IMR-90 (cell line): ENCODE data around the gene IL31RA. TPM values are rescaled to one million over a fixed set of nuclear protein-coding genes. Genes with fewer than 3 reads are reported as not detected.

ENCODE experiments used
- ATAC-seq: fragments of 200-7000 bp; cut with Tn5 transposase; 2 replicates; pipeline ENCODE4 v1.9.1; 2020; ENCODE audit warnings: low read depth, mild to moderate bottlenecking, moderate library complexity
- BruUV-seq: library from RNA; stranded (reverse); fragments of 400-500 nt; replicated peaks from 2 replicates; lab custom pipeline; 2021; lab: Mats Ljungman, UMichigan
- CTCF ChIA-PET: fragments of 300-600 bp; formaldehyde crosslinking; extraction: SDS; loops from one replicate; lab custom pipeline; 2021; ENCODE audit warnings: antibody characterized with exemption; lab: Yijun Ruan, JAX
- POLR2A ChIA-PET: fragments of 300-600 bp; sonication (Branson Sonifier 250); formaldehyde crosslinking; loops from one replicate; lab custom pipeline; 2022; ENCODE audit warnings: antibody characterized with exemption; ENCODE audit not compliant: unreplicated experiment; lab: Charles Lee
- DNase-seq: peaks from one replicate; pipeline ENCODE4 v3.0.0; 2013
- H2AFZ ChIP-seq: replicated peaks from 2 replicates; pipeline ENCODE3; 2013; ENCODE audit warnings: low read length, mild to moderate bottlenecking; ENCODE audit not compliant: poor library complexity
- H2AK5ac ChIP-seq: 2 replicates; pipeline ENCODE4 v1.6.1; 2013; ENCODE audit warnings: low read depth, low read length, inconsistent platforms
- H2AK9ac ChIP-seq: replicated peaks from 2 replicates; pipeline ENCODE3; 2013; ENCODE audit warnings: mild to moderate bottlenecking, low read depth, low read length, moderate library complexity; ENCODE audit not compliant: poor library complexity
- H2BK120ac ChIP-seq: 2 replicates; pipeline ENCODE4 v1.6.1; 2013; ENCODE audit warnings: low read depth, low read length, inconsistent platforms
- H2BK15ac ChIP-seq: 3 replicates; pipeline ENCODE4 v1.6.1; 2013; ENCODE audit warnings: low read depth, low read length, inconsistent platforms
- H2BK20ac ChIP-seq: 2 replicates; pipeline ENCODE4 v1.6.1; 2013; ENCODE audit warnings: low read depth, mild to moderate bottlenecking, inconsistent platforms, low read length, moderate library complexity
- H2BK5ac ChIP-seq: 2 replicates; pipeline ENCODE4 v1.6.1; 2013; ENCODE audit warnings: mild to moderate bottlenecking, low read depth, low read length, inconsistent platforms; ENCODE audit not compliant: poor library complexity, severe bottlenecking
- H3K14ac ChIP-seq: replicated peaks from 2 replicates; pipeline ENCODE4 v1.6.1; 2013; ENCODE audit warnings: low read depth, low read length, inconsistent platforms
- H3K18ac ChIP-seq: 2 replicates; pipeline ENCODE4 v1.6.1; 2013; ENCODE audit warnings: low read depth, low read length, control low read depth
- H3K23ac ChIP-seq: 2 replicates; pipeline ENCODE4 v1.6.1; 2013; ENCODE audit warnings: low read depth, low read length, inconsistent platforms
- H3K27ac ChIP-seq: 2 replicates; pipeline ENCODE4 v1.5.1; 2013; ENCODE audit warnings: mild to moderate bottlenecking, control low read depth, low read length; ENCODE audit not compliant: insufficient read depth
- H3K27me3 ChIP-seq: 2 replicates; pipeline ENCODE4 v1.6.1; 2013; ENCODE audit warnings: low read length; ENCODE audit not compliant: control insufficient read depth, insufficient read depth
- H3K36me3 ChIP-seq: 2 replicates; pipeline ENCODE4 v1.6.1; 2013; ENCODE audit warnings: low read length, mixed read lengths; ENCODE audit not compliant: control insufficient read depth, insufficient read depth
- H3K4ac ChIP-seq: 2 replicates; pipeline ENCODE4 v1.6.1; 2013; ENCODE audit warnings: low read depth, low read length, inconsistent platforms
- H3K4me1 ChIP-seq: 2 replicates; pipeline ENCODE4 v1.6.1; 2013; ENCODE audit warnings: low read length, mixed read lengths; ENCODE audit not compliant: control insufficient read depth, insufficient read depth
- H3K4me2 ChIP-seq: 2 replicates; pipeline ENCODE4 v1.6.1; 2013; ENCODE audit warnings: low read depth, mild to moderate bottlenecking, control low read depth, low read length, moderate library complexity
- H3K4me3 ChIP-seq: 2 replicates; pipeline ENCODE4 v1.5.1; 2013; ENCODE audit warnings: low read depth, mild to moderate bottlenecking, control low read depth, low read length, moderate library complexity; ENCODE audit not compliant: insufficient read depth
- H3K56ac ChIP-seq: 2 replicates; pipeline ENCODE4 v1.6.1; 2013; ENCODE audit warnings: low read length, inconsistent platforms; ENCODE audit not compliant: insufficient read depth; ENCODE audit errors: extremely low read depth
- H3K79me1 ChIP-seq, 2 experiments: 2 replicates each; pipeline ENCODE4 v1.6.1; 2013; ENCODE audit warnings: low read length in 2 of 2, inconsistent platforms in 1 of 2, low read depth in 1 of 2
- H3K9ac ChIP-seq: 2 replicates; pipeline ENCODE4 v1.6.1; 2013; ENCODE audit warnings: low read depth, low read length, control low read depth
- H3K9me1 ChIP-seq: 2 replicates; pipeline ENCODE4 v1.6.1; 2013; ENCODE audit warnings: low read length, inconsistent platforms; ENCODE audit not compliant: insufficient read depth
- H3K9me3 ChIP-seq: 2 replicates; pipeline ENCODE4 v1.6.1; 2013; ENCODE audit warnings: low read length; ENCODE audit not compliant: control insufficient read depth, insufficient read depth
- H4K20me1 ChIP-seq: 2 replicates; pipeline ENCODE4 v1.6.1; 2013; ENCODE audit warnings: low read length, inconsistent platforms; ENCODE audit not compliant: insufficient read depth
- H4K5ac ChIP-seq: 2 replicates; pipeline ENCODE4 v1.6.1; 2013; ENCODE audit warnings: mild to moderate bottlenecking, low read depth, low read length, control low read depth
- H4K8ac ChIP-seq, 2 experiments: 2 replicates each; pipeline ENCODE4 v1.6.1; 2013; ENCODE audit warnings: low read depth in 2 of 2, low read length in 2 of 2, control low read depth in 1 of 2, inconsistent platforms in 1 of 2
- H4K91ac ChIP-seq: 2 replicates; pipeline ENCODE4 v1.6.1; 2013; ENCODE audit warnings: low read depth, low read length, inconsistent platforms; ENCODE audit not compliant: insufficient read depth
- CEBPB ChIP-seq: IDR thresholded peaks from 2 replicates; pipeline ENCODE4 v1.6.1; 2012; ENCODE audit warnings: low read depth, low read length, improper control_type of control experiment
- CTCF ChIP-seq: conservative IDR thresholded peaks from 2 replicates; pipeline ENCODE4 v1.5.1; 2012; ENCODE audit warnings: mild to moderate bottlenecking, low read depth, low read length, improper control_type of control experiment
- ELK1 ChIP-seq: fragments of 150-350 bp; IDR thresholded peaks from 2 replicates; pipeline ENCODE4 v1.6.1; 2016; ENCODE audit warnings: low read depth, mild to moderate bottlenecking, low read length, moderate library complexity, borderline replicate concordance
- FOS ChIP-seq: fragments of 150-350 bp; IDR thresholded peaks from 2 replicates; pipeline ENCODE4 v1.6.1; 2016; ENCODE audit warnings: low read depth, low read length
- MAFK ChIP-seq: IDR thresholded peaks from 2 replicates; pipeline ENCODE4 v1.6.1; 2012; ENCODE audit warnings: low read depth, low read length, improper control_type of control experiment
- MAZ ChIP-seq: IDR thresholded peaks from 2 replicates; pipeline ENCODE4 v1.6.1; 2012; ENCODE audit warnings: low read depth, mild to moderate bottlenecking, low read length, improper control_type of control experiment, moderate library complexity, borderline replicate concordance
- WGBS, 2 experiments: methylation state at CpG; one replicate each; pipeline versions ENCODE4 v1.1.5 to v1.1.7; 2013; ENCODE audit warnings: missing lambda C conversion rate in 2 of 2; ENCODE audit not compliant: insufficient read length in 1 of 2; ENCODE audit errors: extremely low coverage in 2 of 2; 5-methylcytosine and 5-hydroxymethylcytosine counted together
- dilution Hi-C: fragments of 300-500 bp; cut with HindIII; formaldehyde crosslinking; loops from one replicate; pipeline ENCODE4 v1.14.3; 2018; ENCODE audit warnings: low sequenced_read_pairs; ENCODE audit not compliant: unreplicated experiment
- in situ Hi-C: fragments of 300-500 bp; cut with MboI; formaldehyde crosslinking; loops from 3 replicates; pipeline ENCODE4 v1.14.3; 2019; ENCODE audit warnings: low sequenced_read_pairs, inconsistent platforms, mixed read lengths
- intact Hi-C: fragments of 100-400 bp; cut with micrococcal nuclease; formaldehyde crosslinking; loops from 2 replicates; pipeline ENCODE4 v1.10.0; 2022
- polyA plus RNA-seq, 3 experiments: library from polyadenylated mRNA; depleted of rRNA; stranded (reverse); fragments of >200 nt; gene quantifications; 2 replicates each; pipeline ENCODE4 v1.2.3, GENCODE V29; 2012; ENCODE audit warnings: low replicate concordance in 1 of 3
- total RNA-seq: library from RNA; depleted of rRNA; stranded (reverse); fragments of >200 nt; gene quantifications from 2 replicates; pipeline ENCODE4 v1.2.3, GENCODE V29; 2012

IL31RA gene
- total and polyA plus RNA-seq, 2 of the 4 experiments (the other 2 are of a cell fraction): 0.39 to 0.90 TPM

- CTCF ChIA-PET: interaction anchor here (0.8 kb wide), 1 partner anchor 110 kb away, joined by 3 read pairs; no protein-coding TSS in a partner anchor
- POLR2A ChIA-PET: no interaction called here
These were observed 6.9 kb downstream of the IL31RA start for GRCh38 chr5:55858104-55858503.

More at GRCh38 chr5:55858104-55858503, 6.9 kb downstream of the IL31RA start:
- no peak overlapping the region for H2BK5ac ChIP-seq
- no peaks in the 10 kb centered on the region for H3K79me1 ChIP-seq
- in situ Hi-C loops (no loop called here), dilution Hi-C loops (no loop called here), intact Hi-C loops (no loop called here)
- H3K4ac ChIP-seq: no peak overlapping the region
- no peak overlapping the region for H3K14ac ChIP-seq
- no peak overlapping the region for H4K8ac ChIP-seq
- peaks cover 6% of the 10 kb centered on the region for H3K4me1 ChIP-seq
- WGBS, 2 experiments: no CpG with 5 or more reads among the region's 2 CpGs
- no peak overlapping the region for H2AK5ac ChIP-seq
- no peak overlapping the region for H2AFZ ChIP-seq
- TF ChIP-seq MAZ (no peak), CEBPB (no peak), ELK1 (no peak), FOS (no peak), MAFK (no peak), CTCF (no peak)
- no peak for ATAC-seq
- no peak overlapping the region for H3K4me3 ChIP-seq
- no peak overlapping the region for H4K91ac ChIP-seq
- no peak overlapping the region for H2BK120ac ChIP-seq
- no peak overlapping the region for H4K5ac ChIP-seq
- H4K20me1 ChIP-seq: no peaks in the 10 kb centered on the region
- H3K36me3 ChIP-seq: no peaks in the 10 kb centered on the region
- H3K56ac ChIP-seq: no peak overlapping the region
- H3K9me3 ChIP-seq: peaks cover 3% of the 10 kb centered on the region
- DNase-seq: no peak
- no peak overlapping the region for H3K27ac ChIP-seq
- no peak overlapping the region for H3K18ac ChIP-seq
- H3K23ac ChIP-seq: no peak overlapping the region
- no peak overlapping the region for H3K4me2 ChIP-seq
- no peaks in the 10 kb centered on the region for H3K27me3 ChIP-seq
- no TSS peak for BruUV-seq
- no peaks in the 10 kb centered on the region for H3K9me1 ChIP-seq
- no peak overlapping the region for H2AK9ac ChIP-seq
- H2BK15ac ChIP-seq: no peak overlapping the region
- H3K9ac ChIP-seq: no peak overlapping the region
- no peak overlapping the region for H2BK20ac ChIP-seq
